Lung microvascular endothelial cell (primary cell): Measurements from ENCODE around the gene IL1B. TPM values are rescaled to one million over a fixed set of nuclear protein-coding genes. Genes with fewer than 3 reads are reported as not detected.

Experiments
- DNase-seq, 2 donors: peaks; one replicate each; pipeline versions ENCODE4 v3.0.0 to v3.0.0-alpha.2; 2010; ENCODE audit warnings: low read depth in 2 of 2
- total RNA-seq: library from RNA; depleted of rRNA; stranded (reverse); fragments of >200 nt; gene quantifications from 2 replicates; pipeline ENCODE4 v1.2.1, GENCODE V29; 2014

Gene IL1B
- total RNA-seq, 1 donor from 2014 or later: not detected

DNA sequence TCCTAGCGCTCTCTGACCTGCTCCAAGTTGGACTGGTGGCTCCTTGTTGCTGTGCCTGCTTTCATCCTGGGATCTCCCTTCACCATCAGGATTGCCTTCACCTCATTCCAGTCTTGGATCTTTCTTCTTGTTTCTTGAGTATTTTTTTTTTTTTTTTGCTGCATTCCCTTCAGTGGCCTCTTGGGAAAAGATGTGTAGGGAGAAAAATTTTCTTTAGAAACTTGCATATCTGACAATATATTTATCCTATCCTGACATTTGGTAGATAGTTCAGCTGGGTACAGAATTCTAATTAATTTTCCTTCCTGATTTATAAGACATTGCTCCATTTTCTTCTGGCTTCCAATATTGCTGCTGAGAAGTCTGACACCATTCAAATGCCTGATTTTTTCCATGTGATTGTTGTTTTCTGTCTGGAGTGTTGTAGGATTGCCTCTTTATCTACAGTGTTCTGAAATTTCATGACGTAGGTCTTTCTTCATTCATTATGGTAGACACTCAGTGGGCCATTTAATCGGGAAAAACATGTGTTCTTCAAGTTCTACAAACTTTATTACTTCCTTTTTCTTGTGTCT, 29.3 kb downstream of the IL1B start:
- DNase-seq: no peak

DNA sequence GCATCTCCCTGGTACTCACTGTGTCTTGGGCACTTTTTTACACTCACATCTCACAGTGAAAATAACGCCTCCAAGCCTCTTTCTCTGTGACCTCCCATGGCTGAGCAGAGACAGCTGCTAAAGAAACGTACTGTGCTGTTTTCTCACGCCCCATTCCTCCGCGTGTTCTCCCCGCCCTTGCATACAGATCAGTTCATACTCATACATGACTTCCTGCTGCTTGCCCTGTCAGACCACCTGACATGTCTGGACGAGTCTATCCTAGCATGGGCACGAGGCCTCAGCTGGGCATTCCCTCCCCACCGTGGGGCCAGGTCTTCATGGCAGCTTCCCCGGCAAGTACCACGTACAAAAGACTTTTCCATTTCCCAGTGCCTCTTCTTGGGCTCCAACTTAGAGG, 31.0 kb downstream of the IL1B start:
- DNase-seq: no peak

DNA sequence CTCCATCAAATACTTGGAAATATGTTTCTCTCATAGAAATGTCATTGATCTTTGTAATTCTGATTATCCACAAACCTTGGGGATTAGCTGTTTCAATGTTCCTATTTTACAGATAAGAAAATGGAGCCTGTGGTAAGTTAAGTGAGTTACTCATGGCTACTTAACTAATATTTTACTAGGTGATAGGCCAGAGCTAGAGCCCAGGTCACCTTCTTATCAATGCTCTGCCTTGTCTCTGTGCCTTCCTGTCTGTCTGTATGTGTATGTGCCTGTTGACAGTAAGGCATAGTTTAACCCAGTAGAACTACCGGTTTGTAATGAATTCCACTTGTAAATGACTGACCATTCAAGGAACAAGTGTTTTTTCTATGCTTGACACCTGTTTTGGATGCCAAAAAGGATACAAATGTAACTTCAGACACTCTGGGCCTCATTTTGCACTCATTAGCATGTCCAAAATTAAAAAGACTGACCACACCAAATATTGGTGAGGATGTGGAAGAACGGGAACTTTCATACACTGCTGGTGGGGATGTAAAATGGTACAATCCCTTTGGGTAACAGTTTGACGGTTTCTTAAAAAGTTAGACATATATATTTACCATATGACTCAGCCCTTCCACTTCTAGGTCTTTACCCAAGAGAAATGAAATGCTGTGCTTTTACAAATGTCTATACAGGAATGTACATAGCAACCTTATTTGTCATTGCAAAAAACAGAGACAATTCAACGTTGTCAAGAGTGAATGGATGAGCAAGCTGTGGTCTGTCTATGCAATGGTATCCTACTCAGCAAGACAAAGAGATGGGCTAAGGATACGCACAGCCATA, 32.7 kb downstream of the IL1B start:
- DNase-seq: no peak

DNA sequence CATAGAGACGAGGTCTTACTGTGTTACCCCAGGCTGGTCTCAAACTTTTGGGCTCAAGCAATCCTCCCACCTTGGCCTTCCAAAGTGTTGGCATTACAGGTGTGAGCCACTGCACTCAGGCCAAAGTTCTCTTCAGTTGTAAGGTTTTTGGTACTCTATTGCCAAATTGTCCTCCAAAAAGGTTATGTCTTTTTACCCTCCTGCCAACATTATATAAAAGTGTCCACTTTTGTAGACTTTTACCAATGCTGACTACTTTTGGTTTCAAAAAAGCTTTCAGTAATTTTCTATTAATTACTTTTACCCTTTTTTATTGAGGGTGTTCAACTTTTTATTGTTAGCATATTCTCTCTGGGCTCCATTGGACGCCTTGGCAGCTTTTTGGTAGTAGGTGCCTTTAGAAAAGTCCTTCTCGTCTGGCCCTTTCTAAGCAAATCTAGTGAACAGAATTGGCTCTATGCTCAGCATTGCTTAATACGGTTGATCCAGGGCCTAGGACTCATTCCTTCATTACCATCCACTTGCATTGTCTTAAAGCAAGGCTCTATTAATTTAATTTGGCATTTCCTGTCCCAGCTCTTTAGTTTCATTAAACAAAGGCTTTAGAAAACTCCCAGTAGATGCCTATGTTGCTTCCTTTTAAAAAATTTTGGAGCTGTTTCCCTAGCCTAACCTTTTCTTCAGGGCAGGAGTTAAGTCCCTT, 35.5 kb downstream of the IL1B start:
- no peak for DNase-seq

DNA sequence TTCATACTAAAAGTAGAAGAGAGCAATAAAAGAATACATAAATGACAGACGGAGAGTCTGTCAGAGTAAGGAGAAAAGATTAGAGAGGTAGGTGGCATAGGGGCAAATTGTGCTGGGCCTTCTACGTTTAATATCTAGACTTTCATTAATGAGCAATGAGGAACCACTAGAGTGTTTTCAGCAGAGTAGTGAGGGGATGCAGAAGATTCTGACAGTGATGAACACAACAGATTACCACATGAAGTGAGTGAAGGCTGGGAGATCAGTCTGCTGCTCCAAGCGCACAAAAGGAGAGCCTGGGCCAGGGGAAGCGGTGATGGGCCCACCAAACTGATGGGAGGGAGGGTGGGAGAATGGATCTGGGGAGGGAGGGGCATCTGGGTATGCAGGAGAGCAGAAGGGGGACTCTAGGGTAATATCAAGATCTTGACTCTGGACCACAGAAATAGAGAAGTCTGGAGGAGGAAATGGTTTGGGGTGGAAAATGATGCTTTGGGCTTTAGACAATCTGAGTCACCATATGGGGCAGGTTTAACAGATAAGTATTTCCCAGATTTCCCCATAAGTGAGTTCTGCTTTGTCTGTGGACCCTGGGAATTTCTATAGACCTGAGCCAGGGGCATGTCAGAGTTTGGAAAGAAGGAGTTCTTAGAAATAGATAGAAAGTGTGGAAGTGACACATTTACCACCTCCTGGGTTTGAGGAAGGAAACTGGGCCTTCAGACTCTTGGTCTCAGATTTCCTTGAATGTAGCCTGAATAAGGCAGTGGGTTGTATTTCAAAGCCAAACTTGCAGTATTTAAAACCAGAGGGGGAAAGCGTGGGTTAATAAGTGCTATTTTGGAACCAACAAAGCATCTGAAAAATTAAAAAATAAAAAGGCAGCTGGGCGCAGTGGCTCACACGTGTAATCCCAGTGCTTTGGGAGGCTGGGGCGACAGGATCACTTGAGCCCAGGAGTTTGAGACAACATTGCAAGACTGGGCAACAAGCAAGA, 37.3 kb downstream of the IL1B start:
- DNase-seq: no peak

DNA sequence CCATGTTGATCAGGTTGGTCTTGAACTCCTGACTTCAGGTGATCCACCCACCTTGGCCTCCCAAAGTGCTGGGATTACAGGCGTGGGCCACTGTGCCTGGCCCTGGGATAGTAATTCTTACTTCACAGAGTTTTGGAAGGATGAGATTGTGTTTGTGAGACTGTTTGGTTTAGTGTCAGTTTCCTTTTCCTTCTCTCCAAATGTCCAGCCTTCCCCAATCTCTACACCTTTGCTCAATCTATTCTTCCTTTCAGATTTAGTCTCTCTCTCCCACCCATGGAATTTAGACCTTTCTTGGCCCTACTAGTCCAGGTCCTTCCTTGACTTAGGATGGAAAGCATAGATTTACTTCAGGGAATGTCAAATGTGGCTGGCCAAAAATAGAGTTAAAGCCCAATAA, 40.1 kb downstream of the IL1B start:
- no peak for DNase-seq

DNA sequence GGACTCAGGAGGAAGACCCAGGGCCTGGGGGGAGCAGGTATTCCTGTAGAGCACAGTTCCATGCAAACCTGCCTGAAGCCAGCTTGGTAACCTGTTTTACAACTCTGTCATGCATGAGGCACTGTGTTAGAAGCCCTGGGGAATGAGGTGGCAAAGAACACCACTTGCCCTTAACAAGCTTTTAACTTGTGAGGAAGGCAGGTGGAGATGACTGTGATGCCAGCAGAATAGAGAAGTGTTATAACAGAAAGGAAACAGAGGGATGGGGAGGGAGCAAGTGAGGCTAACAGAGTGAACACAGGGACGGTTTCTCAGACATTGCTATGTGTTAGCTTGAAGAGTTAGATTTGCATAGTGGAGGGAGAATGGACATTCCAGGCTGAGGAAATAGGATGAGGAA, 40.8 kb downstream of the IL1B start:
- DNase-seq: no peak

DNA sequence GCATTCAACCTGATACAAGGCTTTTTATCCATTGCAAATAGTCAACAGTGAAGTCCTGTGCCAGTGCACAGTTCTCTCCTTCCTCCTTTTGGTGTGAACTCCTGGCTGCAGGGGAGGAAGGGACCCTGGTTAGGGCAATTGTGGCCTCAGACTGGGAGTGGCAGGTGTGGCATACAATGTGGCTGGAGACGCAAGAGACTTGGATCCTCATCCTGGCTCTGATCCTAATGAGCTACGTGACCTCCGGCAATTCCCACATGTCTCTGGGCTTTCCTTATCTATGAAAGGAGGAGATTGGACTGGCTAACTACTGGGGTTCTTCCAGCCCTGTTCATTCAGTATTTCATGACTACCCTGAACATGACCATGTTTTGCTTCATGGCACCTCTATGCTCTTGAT, 41.7 kb downstream of the IL1B start:
- no peak for DNase-seq

DNA sequence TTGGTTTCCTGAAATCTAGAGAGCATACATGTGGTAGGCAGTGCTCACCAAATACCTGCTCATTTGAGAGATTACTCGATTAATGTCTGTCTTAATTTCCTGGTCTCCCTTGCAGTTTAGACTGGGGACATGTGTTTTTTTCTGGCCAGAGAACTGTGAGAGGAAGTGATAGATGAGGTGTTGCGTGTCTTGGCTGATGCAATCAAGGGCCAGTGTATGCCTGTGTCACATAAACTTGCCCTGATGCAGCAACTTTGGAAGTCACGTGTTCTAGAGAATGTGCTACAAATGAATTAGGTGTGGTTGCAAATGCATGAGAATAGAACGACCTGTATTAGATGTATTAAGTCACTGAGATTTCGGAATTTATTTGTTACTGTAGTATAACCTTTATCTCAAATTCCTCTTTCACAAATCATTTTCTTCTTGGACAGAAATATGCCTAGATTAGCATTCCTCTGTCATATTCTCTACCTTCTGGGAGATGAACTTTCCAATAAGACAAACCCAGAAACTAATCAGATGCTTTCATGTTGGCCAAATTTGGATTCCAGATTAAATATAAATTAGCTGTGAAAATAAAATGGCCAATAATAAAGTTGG, 42.3 kb downstream of the IL1B start:
- peak; percentile 59 to 85 for DNase-seq

DNA sequence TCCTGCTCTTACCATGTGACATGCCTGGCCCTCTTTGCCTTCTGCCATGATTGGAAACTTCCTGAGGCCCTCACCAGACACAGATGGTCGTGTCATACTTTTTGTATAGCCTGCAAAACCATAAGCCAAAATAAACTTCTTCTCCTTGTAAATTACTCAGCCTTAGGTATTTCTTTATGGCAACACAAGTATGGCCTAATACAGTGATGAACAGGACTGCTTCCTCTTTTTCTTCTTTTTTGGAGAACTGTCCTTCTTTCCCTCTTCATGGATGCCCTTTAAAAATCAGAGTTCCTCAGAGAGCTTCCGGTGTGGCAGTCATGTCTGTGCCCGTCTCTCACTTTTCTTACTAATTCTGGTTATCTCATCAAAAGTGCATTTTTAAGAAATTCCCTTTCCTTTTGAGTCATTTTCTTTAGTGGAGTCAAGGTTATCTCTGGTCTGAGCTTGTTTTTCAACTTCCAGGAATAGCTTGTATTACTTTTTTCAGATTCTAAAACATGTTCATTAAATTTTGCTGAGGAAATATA, 43.1 kb downstream of the IL1B start:
- no peak for DNase-seq

DNA sequence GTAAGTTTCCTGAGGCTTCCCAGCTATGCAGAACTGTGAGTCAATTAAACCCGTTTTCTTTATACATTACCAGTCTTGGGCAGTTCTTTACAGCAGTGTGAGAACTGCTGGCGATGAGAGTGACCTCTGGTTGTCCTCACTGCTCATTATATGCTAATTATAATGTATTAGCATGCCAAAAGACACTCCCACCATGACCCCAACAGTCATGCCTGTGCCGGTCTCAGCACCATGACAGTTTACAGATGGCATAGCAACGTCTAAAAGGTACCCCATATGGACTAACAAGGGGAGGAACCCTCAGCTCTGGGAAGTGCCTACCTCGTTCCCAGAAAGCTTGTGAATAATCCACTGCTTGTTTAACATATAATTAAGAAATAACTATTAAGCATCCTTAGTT, 44.2 kb downstream of the IL1B start:
- no peak for DNase-seq

DNA sequence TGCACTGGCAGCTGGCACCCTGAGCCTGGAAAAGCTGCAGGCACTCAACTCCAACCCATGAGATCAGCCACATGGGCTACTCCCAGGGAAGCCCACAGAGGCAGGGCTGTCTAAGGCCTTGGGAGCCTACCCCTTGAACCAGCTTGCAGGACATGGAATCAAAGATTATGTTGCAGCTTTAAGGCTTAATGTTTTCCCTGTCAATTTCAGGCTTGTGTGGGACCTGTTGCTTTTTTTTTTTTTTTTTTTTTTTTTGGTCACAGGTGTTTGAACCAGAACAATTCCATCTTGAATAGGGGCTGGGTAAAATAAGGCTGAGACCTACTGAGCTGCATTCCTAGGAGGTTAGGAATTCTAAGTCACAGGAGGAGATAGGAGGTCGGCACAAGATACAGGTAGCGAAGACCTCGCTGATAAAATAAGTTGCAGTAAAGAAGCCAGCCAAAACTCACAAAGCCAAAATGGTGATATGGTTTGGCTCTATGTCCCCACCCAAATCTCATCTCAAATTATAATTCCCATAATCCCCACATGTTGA, 44.8 kb downstream of the IL1B start:
- DNase-seq: no peak

DNA sequence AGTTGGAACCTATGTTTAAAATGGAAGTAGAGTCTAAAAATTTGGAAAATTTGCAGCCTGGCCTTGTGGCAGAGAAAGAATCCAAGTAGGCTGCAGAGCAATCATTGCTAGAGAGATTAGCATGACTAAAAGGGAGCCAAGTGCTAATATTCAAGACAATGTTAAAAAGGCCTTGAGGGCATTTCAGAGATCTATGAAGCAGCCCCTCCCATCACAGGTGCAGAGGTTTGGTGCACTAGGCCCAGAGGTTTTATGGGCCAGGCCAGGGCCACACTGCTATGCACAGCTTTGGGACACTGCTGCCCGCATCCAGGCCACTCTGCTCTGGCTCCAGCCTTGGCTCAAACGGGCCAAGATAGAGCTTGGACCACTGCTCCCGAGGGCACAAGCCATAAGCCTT, 45.6 kb downstream of the IL1B start:
- DNase-seq: no peak

DNA sequence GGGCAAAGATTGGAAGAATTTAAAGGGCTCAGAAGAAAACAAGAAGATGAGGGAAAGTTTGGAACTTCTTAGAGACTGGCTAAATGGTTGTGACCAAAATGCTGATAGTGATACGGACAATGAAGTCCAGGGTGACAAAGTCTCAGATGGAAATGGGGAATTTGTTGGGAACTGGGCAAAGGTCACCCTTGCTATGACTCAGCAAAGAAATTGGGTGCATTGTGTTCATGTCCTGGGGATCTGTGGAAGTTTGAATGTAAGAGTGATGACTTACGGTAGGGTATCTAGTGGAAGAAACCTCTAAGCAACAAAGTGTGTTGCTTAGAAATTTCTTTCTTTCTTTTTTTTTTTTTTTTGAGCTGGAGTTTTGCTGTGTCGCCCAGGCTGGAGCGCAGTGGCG, 46.3 kb downstream of the IL1B start:
- DNase-seq: no peak

DNA sequence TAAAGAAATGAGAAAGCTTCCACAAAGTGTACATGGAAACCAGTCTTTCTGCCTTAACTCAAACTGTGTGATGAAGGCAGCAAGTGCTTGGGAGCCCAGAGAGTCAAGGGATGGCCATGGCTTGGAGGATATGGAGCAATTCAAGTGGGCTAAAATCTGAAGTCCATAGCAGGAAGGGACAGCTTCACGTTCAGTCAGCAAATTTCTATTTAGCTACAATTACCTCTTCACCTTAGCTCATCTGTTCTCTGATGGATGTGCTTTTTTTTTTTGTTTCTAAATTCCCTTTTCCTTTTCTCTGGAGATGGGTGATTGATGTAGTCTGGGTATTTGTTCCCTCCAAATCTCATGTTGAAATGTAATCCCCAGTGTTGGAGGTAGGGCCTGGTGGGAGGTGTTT, 47.4 kb downstream of the IL1B start:
- DNase-seq: no peak

DNA sequence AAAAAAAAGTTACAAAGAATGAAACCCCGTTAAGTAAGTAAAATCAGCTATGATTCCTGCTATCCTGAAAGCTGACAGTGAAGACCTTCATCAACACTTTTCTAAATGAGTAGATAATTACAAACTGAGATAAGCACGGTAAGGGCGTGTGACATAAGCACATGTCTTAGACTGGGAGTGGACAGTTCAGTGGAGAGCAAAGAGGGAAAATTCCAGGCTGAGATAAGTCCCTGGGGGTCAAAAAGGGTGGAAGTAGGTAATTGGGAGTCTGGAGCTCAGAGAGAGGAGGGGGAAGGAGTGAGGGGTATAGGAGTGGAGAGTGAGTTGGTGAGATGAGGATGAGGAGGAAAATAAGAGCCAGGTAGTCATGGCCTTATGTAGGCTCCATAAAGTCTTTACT, 47.9 kb downstream of the IL1B start:
- no peak for DNase-seq

DNA sequence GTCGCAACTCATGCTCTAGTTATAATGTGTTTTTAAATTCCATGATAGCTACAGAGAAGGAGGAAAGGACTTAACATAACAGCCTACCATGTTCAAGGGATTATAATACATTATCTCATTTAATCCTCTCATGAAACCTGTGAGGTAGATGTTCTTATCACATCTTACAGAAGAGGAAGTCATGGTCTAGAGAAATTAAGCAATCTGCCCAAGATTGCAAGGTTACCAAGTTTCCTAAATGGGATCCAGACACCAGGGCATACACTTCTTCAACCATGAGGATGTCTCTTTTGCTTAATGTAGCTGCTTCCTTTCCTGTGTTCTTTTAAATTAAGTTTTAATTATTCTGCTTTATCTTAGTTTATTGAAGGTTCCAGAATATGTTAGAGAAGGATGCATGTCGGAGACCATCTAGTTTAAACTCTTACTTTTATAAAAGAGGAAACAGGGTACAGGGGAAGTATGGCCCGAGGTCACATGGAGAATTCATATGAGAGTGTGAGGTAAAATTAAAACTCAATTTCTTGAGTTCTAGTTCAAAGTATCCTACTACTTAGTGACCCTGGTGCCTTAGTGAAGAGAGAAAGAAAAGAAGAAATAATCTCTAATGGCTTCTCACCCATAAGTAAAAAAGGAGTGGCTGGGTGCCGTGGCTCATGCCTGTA, 48.7 kb downstream of the IL1B start:
- no peak for DNase-seq

DNA sequence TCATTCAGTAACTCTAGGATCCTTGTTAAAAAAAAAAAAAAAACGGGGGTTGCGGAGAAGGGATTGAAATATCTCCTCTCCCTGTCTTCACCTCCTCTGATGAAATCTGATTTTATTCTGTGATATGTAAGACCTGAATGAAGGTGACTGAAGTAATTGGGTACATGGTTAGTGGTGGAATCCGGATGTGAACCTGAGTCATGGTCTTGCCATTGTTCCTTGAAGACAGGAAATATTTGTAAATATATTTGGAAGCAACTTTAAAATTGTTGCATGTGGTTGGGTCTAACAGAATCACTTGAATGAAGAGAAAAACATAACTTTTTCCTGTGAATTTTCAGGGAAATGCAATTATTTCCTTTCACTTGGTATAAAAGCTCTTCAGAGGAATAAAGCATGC, 49.3 kb downstream of the IL1B start:
- DNase-seq: peak in 1 of 2 donors; percentile 84

DNA sequence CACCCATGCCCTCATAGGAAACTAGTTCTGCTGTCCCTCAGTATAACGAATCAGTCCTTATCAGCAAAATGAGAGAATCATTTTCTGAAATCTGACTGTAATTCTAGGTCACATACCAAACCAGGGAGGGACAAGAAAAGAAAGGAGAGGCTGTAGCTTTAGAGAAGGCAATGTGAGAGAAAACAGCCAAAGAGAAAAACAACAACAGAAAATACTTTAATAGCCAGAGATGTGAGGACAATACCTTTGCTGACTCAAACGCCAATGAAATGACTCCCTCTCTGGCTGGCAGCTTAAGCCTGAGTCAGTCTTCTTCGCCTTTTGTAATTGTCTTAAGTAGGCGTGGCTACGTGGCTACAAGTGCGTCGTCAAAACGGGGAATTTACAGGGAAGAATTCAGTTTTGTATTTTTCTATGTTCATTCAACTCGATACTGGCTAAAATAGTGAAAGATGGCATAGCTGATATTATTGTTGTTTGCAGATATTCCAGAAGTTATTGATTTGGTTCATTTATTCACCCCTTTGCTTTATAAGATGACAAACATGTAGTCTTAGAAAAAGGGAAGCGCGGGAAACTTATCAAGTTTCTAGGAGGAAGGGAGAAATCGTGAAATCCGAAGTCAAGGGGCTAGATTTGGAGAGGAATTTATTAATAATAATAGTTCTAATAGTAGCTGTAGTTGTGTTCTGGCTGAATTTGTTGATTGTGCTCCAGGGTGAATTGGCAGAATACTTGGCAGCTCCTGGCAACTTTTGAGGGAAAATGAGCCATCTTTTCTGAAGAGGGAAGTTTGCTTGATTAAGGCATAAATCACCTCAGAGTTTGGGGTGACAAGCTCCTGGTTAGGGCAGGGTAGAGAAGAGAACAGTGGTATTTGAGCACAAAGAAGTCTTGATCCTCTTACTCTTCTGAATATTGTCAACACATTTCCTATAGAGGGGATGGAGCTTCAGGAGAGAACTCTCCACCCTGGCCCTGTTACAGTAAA, 52.1 kb downstream of the IL1B start, which contains the start of gene IL1A:
Gene IL1A, minus strand, starts transcription at position 295 of the 991 bp plus-strand sequence. CDS start 723 bp downstream, outside the sequence.
- DNase-seq: peak in 1 of 2 donors; percentile 90
